Activated naive CD4-positive, alpha-beta T cell treated with Interleukin-2 at 50 U/mL for 16 hours (primary cell): ENCODE data around the gene NBPF26.
"Not testable (repeated sequence)": the region's sequence is repeated elsewhere in the genome, so short reads cannot be mapped to it uniquely, and the experiment has no call there.

Source experiments
- DNase-seq: peaks from one replicate; pipeline ENCODE4 v3.0.0-alpha.2; 2020

Gene NBPF26

GRCh38 chr1:120859615-120860234 lies 136.0 kb downstream of the NBPF26 start:
- not testable (repeated sequence) for DNase-seq

GRCh38 chr1:120878206-120878605 lies 154.5 kb downstream of the NBPF26 start:
- DNase-seq, result not testable (repeated sequence)

- not testable (repeated sequence) for DNase-seq
Observed at GRCh38 chr1:120880056-120880455, 156.3 kb downstream of the NBPF26 start.

GRCh38 chr1:120881934-120882333 lies 158.2 kb downstream of the NBPF26 start:
- DNase-seq, result not testable (repeated sequence)
